Frontal cortex (tissue), 4 donors: Measurements from ENCODE around the gene COX11. TPM values are rescaled to one million over a fixed set of nuclear protein-coding genes. Genes with fewer than 3 reads are reported as not detected.

ENCODE experiments used
- DNase-seq, 2 donors: peaks; one replicate each; pipeline ENCODE4 v3.0.0; 2012; ENCODE audit warnings: low spot score in 2 of 2
- FAIRE-seq: peaks from 2 replicates; lab custom pipeline; 2012; peaks lifted over from hg19 to GRCh38; lab: Jason Lieb, UNC
- total RNA-seq: library from RNA; depleted of rRNA; stranded (reverse); fragments of >200 nt; gene quantifications from one replicate; pipeline ENCODE4 v1.2.3, GENCODE V29; 2014
- donor health status: control.
- donor health status: control.
- donor health status: control.

COX11 gene
- total RNA-seq, 1 donor from 2014 or later = 53.8 TPM

GRCh38 chr17:54969658-54970572 is 1.5 kb upstream of the COX11 start:
- no peak for DNase-seq
- no peak for FAIRE-seq

- no peak for FAIRE-seq
Observed at GRCh38 chr17:54968988-54969332, 506 bp upstream of the COX11 start.

GRCh38 chr17:54967621-54968261 is 713 bp downstream of the COX11 start:
- DNase-seq (peak in 1 of 2 donors; percentile 9), FAIRE-seq (no peak)

More at GRCh38 chr17:54968988-54969332, 506 bp upstream of the COX11 start:
- DNase-seq = peak; percentile 6 to 11

- DNase-seq (no peak), FAIRE-seq (no peak)
Observed at GRCh38 chr17:54956791-54957190, 11.7 kb downstream of the COX11 start.

- DNase-seq (no peak), FAIRE-seq (no peak)
Observed at GRCh38 chr17:54951286-54951685, 17.2 kb downstream of the COX11 start.

- no peak for FAIRE-seq
- no peak for DNase-seq
Observed at GRCh38 chr17:54950116-54950515, 18.3 kb downstream of the COX11 start.

GRCh38 chr17:54948380-54948779 is 20.1 kb downstream of the COX11 start:
- FAIRE-seq = no peak
- DNase-seq = no peak

- no peak for DNase-seq
- no peak for FAIRE-seq
Observed at GRCh38 chr17:54947396-54947795, 21.1 kb downstream of the COX11 start.

GRCh38 chr17:54945671-54946070 is 22.8 kb downstream of the COX11 start:
- DNase-seq (no peak), FAIRE-seq (no peak)

- FAIRE-seq = no peak
Observed at GRCh38 chr17:54945231-54945630, 23.2 kb downstream of the COX11 start.

GRCh38 chr17:54944796-54945195 is 23.7 kb downstream of the COX11 start:
- FAIRE-seq (no peak), DNase-seq (no peak)

More at GRCh38 chr17:54945231-54945630, 23.2 kb downstream of the COX11 start:
- no peak for DNase-seq

GRCh38 chr17:54941285-54941684 is 27.2 kb downstream of the COX11 start:
- FAIRE-seq (no peak), DNase-seq (no peak)

GRCh38 chr17:54937426-54937825 is 31.0 kb downstream of the COX11 start:
- FAIRE-seq = no peak
- no peak for DNase-seq

GRCh38 chr17:54937018-54937417 is 31.4 kb downstream of the COX11 start:
- FAIRE-seq = no peak
- no peak for DNase-seq

- DNase-seq (no peak), FAIRE-seq (no peak)
Observed at GRCh38 chr17:54935471-54935870, 33.0 kb downstream of the COX11 start.

GRCh38 chr17:54933921-54934320 is 34.5 kb downstream of the COX11 start:
- no peak for DNase-seq
- no peak for FAIRE-seq

GRCh38 chr17:54932711-54933110 is 35.7 kb downstream of the COX11 start:
- FAIRE-seq (no peak), DNase-seq (no peak)

GRCh38 chr17:54927525-54927924 is 40.9 kb downstream of the COX11 start:
- no peak for DNase-seq
- FAIRE-seq = no peak

- FAIRE-seq (no peak), DNase-seq (no peak)
Observed at GRCh38 chr17:54924405-54924804, 44.0 kb downstream of the COX11 start.

GRCh38 chr17:54920819-54921218 is 47.6 kb downstream of the COX11 start:
- no peak for DNase-seq
- no peak for FAIRE-seq

GRCh38 chr17:54919425-54919824 is 49.0 kb downstream of the COX11 start:
- FAIRE-seq = no peak
- no peak for DNase-seq
